ENCODE measurements around the gene MYO1D. TPM values are rescaled to one million over a fixed set of nuclear protein-coding genes. Genes with fewer than 3 reads are reported as not detected.

The MYO1D gene
- total and polyA plus RNA-seq, 12 donors, result 13.6 to 103 (median 59.8) TPM

- H3K36me3 ChIP-seq (replicated peaks in 1 of 2), result no peaks in the 10 kb centered on the region
- no peak overlapping the region for H3K27ac ChIP-seq
- intact Hi-C loops (cut with DNase I), result no loop called here
- peaks cover 9 to 14% of the 10 kb centered on the region in 2 donors for H3K4me1 ChIP-seq (replicated peaks in 1 of 2)
- H3K4me3 ChIP-seq, result no peak overlapping the region
- WGBS, 4 donors, result 75 to 81% (median 77%) methylated on average over 6 of the region's 6 CpGs
- TF ChIP-seq CTCF (IDR thresholded peaks at IDR 0.05) (no peak), POLR2A (IDR thresholded peaks at IDR 0.05) (no peak)
- DNase-seq, result no peak
- no peaks in the 10 kb centered on the region for H3K9me3 ChIP-seq (replicated peaks in 1 of 3)
- H3K27me3 ChIP-seq, result no peaks in the 10 kb centered on the region
These were observed 3.9 kb upstream of the MYO1D start for GRCh38 chr17:32880671-32881453.

GRCh38 chr17:32879134-32879533 lies 2.2 kb upstream of the MYO1D start:
- no peaks in the 10 kb centered on the region for H3K36me3 ChIP-seq (replicated peaks in 1 of 2)
- no peak overlapping the region for H3K4me3 ChIP-seq
- peaks cover 14 to 18% of the 10 kb centered on the region in 2 donors for H3K4me1 ChIP-seq (replicated peaks in 1 of 2)
- H3K27me3 ChIP-seq, result no peaks in the 10 kb centered on the region
- intact Hi-C loops (cut with DNase I), result no loop called here
- no peak for TF ChIP-seq CTCF (IDR thresholded peaks at IDR 0.05)
- no peak for TF ChIP-seq POLR2A (IDR thresholded peaks at IDR 0.05)
- H3K9me3 ChIP-seq (replicated peaks in 1 of 3), result no peaks in the 10 kb centered on the region
- DNase-seq, result no peak
- WGBS, 4 donors, result 74 to 80% (median 79%) methylated on average over 1 of the region's 1 CpG
- no peak overlapping the region for H3K27ac ChIP-seq

- H3K27ac ChIP-seq, result peak overlapping the region in 3 of 5 donors; percentile 45 to 78 (median 51)
- no peak overlapping the region for H3K4me3 ChIP-seq
- H3K4me1 ChIP-seq (replicated peaks in 1 of 2), result peaks cover 14 to 18% of the 10 kb centered on the region in 2 donors
- no peaks in the 10 kb centered on the region for H3K36me3 ChIP-seq (replicated peaks in 1 of 2)
- DNase-seq, result peak; percentile 73 to 92 (median 90)
- 39 to 52% (median 47%) methylated on average over 3 of the region's 3 CpGs for WGBS, 4 donors
- H3K27me3 ChIP-seq, result no peaks in the 10 kb centered on the region
- H3K9me3 ChIP-seq (replicated peaks in 1 of 3), result no peaks in the 10 kb centered on the region
- intact Hi-C loops (cut with DNase I), result no loop called here
- no peak for TF ChIP-seq POLR2A (IDR thresholded peaks at IDR 0.05)
- TF ChIP-seq CTCF (IDR thresholded peaks at IDR 0.05), result no peak
These were observed 1.3 kb upstream of the MYO1D start for GRCh38 chr17:32878211-32878610.

- intact Hi-C loops (cut with DNase I), result loop anchor here in 1 of 2 donors (2.0 kb wide), 1 partner anchor 94 kb away; no protein-coding TSS in a partner anchor
- peaks cover 14 to 18% of the 10 kb centered on the region in 2 donors for H3K4me1 ChIP-seq (replicated peaks in 1 of 2)
- no peaks in the 10 kb centered on the region for H3K36me3 ChIP-seq (replicated peaks in 1 of 2)
- no peaks in the 10 kb centered on the region for H3K27me3 ChIP-seq
- peak overlapping the region in 2 of 4 donors; percentile 67 to 83 for H3K4me3 ChIP-seq
- H3K9me3 ChIP-seq (replicated peaks in 1 of 3), result no peaks in the 10 kb centered on the region
- 2 to 9% (median 4%) methylated on average over 7 to 44 of the region's 44 CpGs for WGBS, 4 donors
- DNase-seq, result peak; percentile 90 to 95 (median 93)
- peak overlapping the region in 4 of 5 donors; percentile 73 to 95 (median 92) for H3K27ac ChIP-seq
- no peak for TF ChIP-seq POLR2A (IDR thresholded peaks at IDR 0.05)
- TF ChIP-seq CTCF (IDR thresholded peaks at IDR 0.05), result peak; percentile 31 to 99 (median 86)
These were observed 340 bp upstream of the MYO1D start for GRCh38 chr17:32877164-32877764.

All from adrenal gland (tissue), 12 donors.